Liver (tissue), 9 donors: ENCODE measurements around the gene KIF26A. TPM values are rescaled to one million over a fixed set of nuclear protein-coding genes. Genes with fewer than 3 reads are reported as not detected.

Experiments used
- DNase-seq: peaks from one replicate; pipeline ENCODE4 v3.0.0-alpha.2; 2017; ENCODE audit warnings: low spot score
- H3K27ac ChIP-seq, 2 donors: one replicate each; pipeline ENCODE4 v1.7.0; 2013; ENCODE audit warnings: inconsistent platforms in 2 of 2, low read length in 2 of 2, control low read depth in 1 of 2, low read depth in 1 of 2, mild to moderate bottlenecking in 1 of 2
- H3K27me3 ChIP-seq, 4 donors: one replicate each; pipeline versions ENCODE4 v1.6.1 to v1.7.0; 2013; ENCODE audit warnings: low read length in 3 of 4, inconsistent platforms in 1 of 4, mild to moderate bottlenecking in 1 of 4, moderate library complexity in 1 of 4; ENCODE audit not compliant: control insufficient read depth in 4 of 4, insufficient read depth in 4 of 4
- H3K36me3 ChIP-seq, 4 donors: one replicate each; pipeline versions ENCODE4 v1.6.1 to v1.7.0; 2013; ENCODE audit warnings: low read length in 3 of 4, mild to moderate bottlenecking in 3 of 4, low read depth in 1 of 4, moderate library complexity in 1 of 4; ENCODE audit not compliant: control insufficient read depth in 4 of 4, insufficient read depth in 3 of 4
- H3K4me1 ChIP-seq, 4 donors: one replicate each; pipeline versions ENCODE4 v1.6.1 to v1.7.0; 2013; ENCODE audit warnings: low read length in 3 of 4, mild to moderate bottlenecking in 3 of 4, moderate library complexity in 1 of 4; ENCODE audit not compliant: control insufficient read depth in 4 of 4, insufficient read depth in 4 of 4
- H3K4me3 ChIP-seq, 3 donors: one replicate each; pipeline versions ENCODE4 v1.6.1 to v1.7.0; 2013; ENCODE audit warnings: low read length in 3 of 3, control low read depth in 1 of 3, low read depth in 1 of 3, mild to moderate bottlenecking in 1 of 3
- H3K9ac ChIP-seq, 2 donors: one replicate each; pipeline ENCODE4 v1.7.0; 2013; ENCODE audit warnings: low read length in 2 of 2, mild to moderate bottlenecking in 2 of 2, moderate library complexity in 2 of 2, control low read depth in 1 of 2, low read depth in 1 of 2
- H3K9me3 ChIP-seq, 4 donors: one replicate each; pipeline versions ENCODE4 v1.6.1 to v1.7.0; 2013; ENCODE audit warnings: low read length in 3 of 4; ENCODE audit not compliant: control insufficient read depth in 4 of 4
- ATF3 ChIP-seq: IDR thresholded peaks from 2 replicates; pipeline ENCODE4 v1.6.1; 2016; ENCODE audit warnings: antibody characterized with exemption
- CTCF ChIP-seq: fragments of 150-350 bp; IDR thresholded peaks from 2 replicates; pipeline ENCODE4 v1.5.1; 2017; ENCODE audit warnings: improper control_type of control experiment, low read depth, low read length; ENCODE audit not compliant: missing input control
- EGR1 ChIP-seq, 2 donors: IDR thresholded peaks; 2 replicates each; pipeline ENCODE4 v1.6.1; 2016 to 2018; ENCODE audit warnings: antibody characterized with exemption in 2 of 2, low read depth in 2 of 2
- FOXA1 ChIP-seq: IDR thresholded peaks from 2 replicates; pipeline ENCODE4 v1.6.1; 2016; ENCODE audit warnings: antibody characterized with exemption
- FOXA2 ChIP-seq: IDR thresholded peaks from 2 replicates; pipeline ENCODE4 v1.6.1; 2016; ENCODE audit warnings: antibody characterized with exemption
- HNF4A ChIP-seq, 2 donors: conservative IDR thresholded peaks; 2 replicates each; pipeline ENCODE4 v1.6.1; 2016; ENCODE audit warnings: antibody characterized with exemption in 2 of 2, mild to moderate bottlenecking in 2 of 2
- HNF4G ChIP-seq: IDR thresholded peaks from 2 replicates; pipeline ENCODE4 v1.6.1; 2016; ENCODE audit warnings: antibody characterized with exemption
- JUND ChIP-seq, 2 donors: IDR thresholded peaks; 2 replicates each; pipeline ENCODE4 v1.6.1; 2016; ENCODE audit warnings: antibody characterized with exemption in 2 of 2
- NR2F2 ChIP-seq: IDR thresholded peaks from 2 replicates; pipeline ENCODE4 v1.6.1; 2016; ENCODE audit warnings: antibody characterized with exemption
- RAD21 ChIP-seq, 2 donors: IDR thresholded peaks; 2 replicates each; pipeline ENCODE4 v1.6.1; 2016; ENCODE audit warnings: antibody characterized with exemption in 2 of 2, mild to moderate bottlenecking in 2 of 2
- SP1 ChIP-seq: IDR thresholded peaks from 2 replicates; pipeline ENCODE4 v1.6.1; 2018; ENCODE audit warnings: antibody characterized with exemption, mild to moderate bottlenecking
- TAF1 ChIP-seq: conservative IDR thresholded peaks from 2 replicates; pipeline ENCODE4 v1.6.1; 2016; ENCODE audit warnings: antibody characterized with exemption, mild to moderate bottlenecking
- YY1 ChIP-seq: IDR thresholded peaks from 2 replicates; pipeline ENCODE4 v1.6.1; 2016; ENCODE audit warnings: antibody characterized with exemption, mild to moderate bottlenecking
- ZBTB33 ChIP-seq: IDR thresholded peaks from 2 replicates; pipeline ENCODE4 v1.6.1; 2016; ENCODE audit warnings: antibody characterized with exemption
- WGBS: extraction: QIAGEN DNeasy Blood & Tissue Kit; methylation state at CpG from one replicate; pipeline ENCODE4 v1.1.7; 2013; 5-methylcytosine and 5-hydroxymethylcytosine counted together
- polyA plus RNA-seq, 2 donors: library from polyadenylated mRNA; stranded (reverse) in 1 of 2; unstranded in 1 of 2; fragments of 200-250 nt in 1 of 2; fragments of >200 nt in 1 of 2; fragmentation: Nextera tagmentation in 1 of 2; extraction: Ambion mirVana in 1 of 2; gene quantifications; one replicate each; pipeline versions ENCODE4 v1.2.1 to v1.2.3, GENCODE V29; 2013 to 2015
- total RNA-seq, 2 donors: library from RNA; depleted of rRNA; stranded (reverse); fragments of >200 nt; gene quantifications; one replicate each; pipeline ENCODE4 v1.2.3, GENCODE V29; 2014
- donor health status: healthy.
- donor health status: healthy.
- donor health status: healthy.
- donor health status: healthy.
- donor health status: healthy.

Gene KIF26A
- total and polyA plus RNA-seq, 4 donors = 0.07 to 10.2 (median 1.3) TPM

GRCh38 chr14:104202259-104203070 is 64.1 kb downstream of the KIF26A start:
- WGBS = 66% methylated on average over 27 of the region's 27 CpGs
- Histone ChIP-seq H3K27ac (no peak overlapping the region), H3K4me1 (no peaks in the 10 kb centered on the region), H3K9me3 (no peaks in the 10 kb centered on the region), H3K4me3 (no peak overlapping the region), H3K27me3 (no peaks in the 10 kb centered on the region), H3K36me3 (no peaks in the 10 kb centered on the region), H3K9ac (no peak overlapping the region)
- no peak for TF ChIP-seq HNF4G
- TF ChIP-seq ZBTB33 = no peak
- no peak for TF ChIP-seq ATF3
- no peak for DNase-seq

DNA sequence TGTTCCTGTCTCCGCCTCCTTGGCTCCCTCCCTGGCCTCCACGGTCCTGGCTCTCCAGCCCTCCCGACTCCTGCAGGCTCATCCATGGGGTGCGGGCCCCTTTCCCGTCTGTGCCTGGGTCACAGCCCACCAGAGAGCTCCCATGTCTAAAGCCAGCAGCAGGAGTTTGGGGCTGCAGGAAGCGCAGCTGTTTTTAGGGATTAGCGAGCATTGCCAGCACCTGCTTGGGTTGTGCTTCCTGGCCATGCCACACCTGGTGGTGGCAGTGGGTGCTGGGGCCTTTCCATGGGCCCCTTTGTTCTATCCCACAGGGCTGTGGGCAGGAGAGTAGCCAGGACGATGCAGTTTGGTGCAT is 64.7 kb downstream of the KIF26A start:
- H3K36me3 ChIP-seq = no peaks in the 10 kb centered on the region
- no peaks in the 10 kb centered on the region for H3K27me3 ChIP-seq
- no peak for DNase-seq
- WGBS = 67% methylated on average over 8 of the region's 8 CpGs
- no peak overlapping the region for H3K9ac ChIP-seq
- no peak overlapping the region for H3K4me3 ChIP-seq
- H3K9me3 ChIP-seq = no peaks in the 10 kb centered on the region
- no peak overlapping the region for H3K27ac ChIP-seq
- TF ChIP-seq FOXA1 (no peak), EGR1 (IDR thresholded peaks at IDR 0.05; ENCODE audit: low read depth in 2 of 2) (no peak), HNF4A (conservative IDR thresholded peaks at IDR 0.05) (no peak), NR2F2 (no peak)
- no peaks in the 10 kb centered on the region for H3K4me1 ChIP-seq

DNA sequence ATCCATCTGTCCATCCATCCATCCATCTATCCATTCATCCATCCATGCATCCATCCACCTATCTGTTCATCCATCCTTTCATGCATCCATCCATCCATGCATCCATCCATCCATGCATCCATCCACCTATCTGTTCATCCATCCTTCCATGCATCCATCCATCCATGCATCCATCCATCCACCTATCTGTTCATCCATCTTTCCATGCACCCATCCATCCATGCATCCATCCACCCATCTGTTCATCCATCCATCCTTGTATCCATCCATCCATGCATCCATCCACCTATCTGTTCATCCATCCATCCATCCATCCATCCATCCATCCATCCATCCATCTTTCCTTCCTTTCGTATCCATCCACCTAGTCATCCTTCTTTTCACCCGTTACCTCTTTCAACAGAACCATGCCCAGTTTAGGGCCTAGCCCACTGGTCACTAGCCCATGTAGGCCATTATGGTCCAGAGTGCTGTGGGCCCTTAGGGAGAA is 66.3 kb downstream of the KIF26A start:
- Histone ChIP-seq H3K9me3 (no peaks in the 10 kb centered on the region), H3K27ac (no peak overlapping the region), H3K9ac (no peak overlapping the region), H3K4me1 (no peaks in the 10 kb centered on the region), H3K27me3 (no peaks in the 10 kb centered on the region), H3K36me3 (no peaks in the 10 kb centered on the region), H3K4me3 (no peak overlapping the region)
- DNase-seq = no peak
- TF ChIP-seq YY1 = no peak
- WGBS = 95% methylated on average over 2 of the region's 2 CpGs

DNA sequence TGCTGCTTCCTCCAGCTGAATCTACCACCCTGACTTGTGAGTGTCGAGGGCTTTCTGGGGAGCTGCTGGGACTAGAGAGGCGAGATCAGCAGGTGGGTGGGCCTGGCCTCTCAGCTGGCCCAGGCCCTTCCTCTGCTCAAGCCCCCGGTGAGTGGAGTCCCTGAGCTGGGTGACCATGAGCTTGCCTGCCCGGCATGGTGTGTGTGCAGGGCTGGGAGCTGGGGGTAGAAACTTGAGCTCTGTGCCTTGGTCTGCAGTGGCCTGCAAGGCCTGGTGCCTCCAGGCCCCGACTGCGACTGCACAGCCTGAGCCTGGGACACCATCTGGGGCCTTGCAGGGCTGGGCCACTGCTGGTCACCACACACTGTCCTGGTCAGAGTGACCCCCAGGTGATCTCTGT is 67.4 kb downstream of the KIF26A start:
- DNase-seq = no peak
- Histone ChIP-seq H3K27ac (no peak overlapping the region), H3K9me3 (no peaks in the 10 kb centered on the region), H3K36me3 (no peaks in the 10 kb centered on the region), H3K27me3 (no peaks in the 10 kb centered on the region), H3K4me1 (no peaks in the 10 kb centered on the region), H3K9ac (no peak overlapping the region), H3K4me3 (no peak overlapping the region)
- WGBS = 77% methylated on average over 6 of the region's 6 CpGs
- no peak for TF ChIP-seq NR2F2
- no peak for TF ChIP-seq SP1
- no peak for TF ChIP-seq EGR1 (IDR thresholded peaks at IDR 0.05; ENCODE audit: low read depth in 2 of 2)
- TF ChIP-seq RAD21 (IDR thresholded peaks at IDR 0.05) = no peak
- TF ChIP-seq ATF3 = no peak
- no peak for TF ChIP-seq JUND (IDR thresholded peaks at IDR 0.05)
- no peak for TF ChIP-seq FOXA2
- no peak for TF ChIP-seq FOXA1
- TF ChIP-seq ZBTB33 = no peak
- TF ChIP-seq CTCF = no peak
- no peak for TF ChIP-seq HNF4A (conservative IDR thresholded peaks at IDR 0.05)
- TF ChIP-seq TAF1 = no peak
